ENCODE data around the gene DDX27. TPM values are rescaled to one million over a fixed set of nuclear protein-coding genes. Genes with fewer than 3 reads are reported as not detected.

DDX27 gene
- total and polyA plus RNA-seq, 9 of the 15 experiments (the other 6 are each of a cell fraction or from before 2014, with no cell fraction given): 17.9 to 79.3 (median 57.0) TPM

DNA sequence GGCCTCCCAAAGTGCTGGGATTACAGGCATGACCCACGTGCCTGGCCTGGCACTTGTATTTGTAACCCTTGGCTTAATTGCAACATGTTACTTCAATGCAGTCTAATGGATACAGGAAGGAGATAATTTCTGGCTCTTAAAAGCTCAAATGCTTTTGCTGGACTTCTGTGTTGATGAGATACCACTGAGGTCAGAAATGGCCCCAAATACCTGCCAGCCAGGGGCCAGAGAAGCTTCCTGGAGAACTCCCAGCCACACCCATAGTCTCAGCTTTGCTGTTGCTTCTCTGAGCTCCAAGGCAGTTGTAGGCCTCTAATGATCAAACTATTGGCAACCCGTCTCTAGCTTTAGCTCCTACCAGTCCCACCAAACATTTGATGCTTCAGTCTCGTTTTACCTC is 72.8 kb downstream of the DDX27 start (continued):
- TF ChIP-seq, protein P1, sequence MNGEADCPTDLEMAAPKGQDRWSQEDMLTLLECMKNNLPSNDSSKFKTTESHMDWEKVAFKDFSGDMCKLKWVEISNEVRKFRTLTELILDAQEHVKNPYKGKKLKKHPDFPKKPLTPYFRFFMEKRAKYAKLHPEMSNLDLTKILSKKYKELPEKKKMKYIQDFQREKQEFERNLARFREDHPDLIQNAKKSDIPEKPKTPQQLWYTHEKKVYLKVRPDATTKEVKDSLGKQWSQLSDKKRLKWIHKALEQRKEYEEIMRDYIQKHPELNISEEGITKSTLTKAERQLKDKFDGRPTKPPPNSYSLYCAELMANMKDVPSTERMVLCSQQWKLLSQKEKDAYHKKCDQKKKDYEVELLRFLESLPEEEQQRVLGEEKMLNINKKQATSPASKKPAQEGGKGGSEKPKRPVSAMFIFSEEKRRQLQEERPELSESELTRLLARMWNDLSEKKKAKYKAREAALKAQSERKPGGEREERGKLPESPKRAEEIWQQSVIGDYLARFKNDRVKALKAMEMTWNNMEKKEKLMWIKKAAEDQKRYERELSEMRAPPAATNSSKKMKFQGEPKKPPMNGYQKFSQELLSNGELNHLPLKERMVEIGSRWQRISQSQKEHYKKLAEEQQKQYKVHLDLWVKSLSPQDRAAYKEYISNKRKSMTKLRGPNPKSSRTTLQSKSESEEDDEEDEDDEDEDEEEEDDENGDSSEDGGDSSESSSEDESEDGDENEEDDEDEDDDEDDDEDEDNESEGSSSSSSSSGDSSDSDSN (IDR thresholded peaks at IDR 0.05; ENCODE audit: borderline replicate concordance in 1 of 2, low read depth in 2 of 2, low read length in 2 of 2): no peak
- TF ChIP-seq, protein P2, sequence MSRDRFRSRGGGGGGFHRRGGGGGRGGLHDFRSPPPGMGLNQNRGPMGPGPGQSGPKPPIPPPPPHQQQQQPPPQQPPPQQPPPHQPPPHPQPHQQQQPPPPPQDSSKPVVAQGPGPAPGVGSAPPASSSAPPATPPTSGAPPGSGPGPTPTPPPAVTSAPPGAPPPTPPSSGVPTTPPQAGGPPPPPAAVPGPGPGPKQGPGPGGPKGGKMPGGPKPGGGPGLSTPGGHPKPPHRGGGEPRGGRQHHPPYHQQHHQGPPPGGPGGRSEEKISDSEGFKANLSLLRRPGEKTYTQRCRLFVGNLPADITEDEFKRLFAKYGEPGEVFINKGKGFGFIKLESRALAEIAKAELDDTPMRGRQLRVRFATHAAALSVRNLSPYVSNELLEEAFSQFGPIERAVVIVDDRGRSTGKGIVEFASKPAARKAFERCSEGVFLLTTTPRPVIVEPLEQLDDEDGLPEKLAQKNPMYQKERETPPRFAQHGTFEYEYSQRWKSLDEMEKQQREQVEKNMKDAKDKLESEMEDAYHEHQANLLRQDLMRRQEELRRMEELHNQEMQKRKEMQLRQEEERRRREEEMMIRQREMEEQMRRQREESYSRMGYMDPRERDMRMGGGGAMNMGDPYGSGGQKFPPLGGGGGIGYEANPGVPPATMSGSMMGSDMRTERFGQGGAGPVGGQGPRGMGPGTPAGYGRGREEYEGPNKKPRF (IDR thresholded peaks at IDR 0.05; ENCODE audit: low read depth, low read length): no peak
- no peak for TF ChIP-seq PCBP1 (IDR thresholded peaks at IDR 0.05; ENCODE audit: low read depth, low read length, poor library complexity, severe bottlenecking)
- peak; percentile 46; the same call in 1 of the 2 replicates for TF ChIP-seq CEBPG (CRISPR knock-in tag; IDR thresholded peaks at IDR 0.05)
- TF ChIP-seq CEBPG (tag; conservative IDR thresholded peaks at IDR 0.05 in 1 of 2, IDR thresholded peaks at IDR 0.05 in 1 of 2): 0 out of 4 replicates have a peak, but pooled peaks of 1 of the 2 experiments have one; percentile 6
- TF ChIP-seq, protein P3, sequence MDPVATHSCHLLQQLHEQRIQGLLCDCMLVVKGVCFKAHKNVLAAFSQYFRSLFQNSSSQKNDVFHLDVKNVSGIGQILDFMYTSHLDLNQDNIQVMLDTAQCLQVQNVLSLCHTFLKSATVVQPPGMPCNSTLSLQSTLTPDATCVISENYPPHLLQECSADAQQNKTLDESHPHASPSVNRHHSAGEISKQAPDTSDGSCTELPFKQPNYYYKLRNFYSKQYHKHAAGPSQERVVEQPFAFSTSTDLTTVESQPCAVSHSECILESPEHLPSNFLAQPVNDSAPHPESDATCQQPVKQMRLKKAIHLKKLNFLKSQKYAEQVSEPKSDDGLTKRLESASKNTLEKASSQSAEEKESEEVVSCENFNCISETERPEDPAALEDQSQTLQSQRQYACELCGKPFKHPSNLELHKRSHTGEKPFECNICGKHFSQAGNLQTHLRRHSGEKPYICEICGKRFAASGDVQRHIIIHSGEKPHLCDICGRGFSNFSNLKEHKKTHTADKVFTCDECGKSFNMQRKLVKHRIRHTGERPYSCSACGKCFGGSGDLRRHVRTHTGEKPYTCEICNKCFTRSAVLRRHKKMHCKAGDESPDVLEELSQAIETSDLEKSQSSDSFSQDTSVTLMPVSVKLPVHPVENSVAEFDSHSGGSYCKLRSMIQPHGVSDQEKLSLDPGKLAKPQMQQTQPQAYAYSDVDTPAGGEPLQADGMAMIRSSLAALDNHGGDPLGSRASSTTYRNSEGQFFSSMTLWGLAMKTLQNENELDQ (CRISPR knock-in tag; IDR thresholded peaks at IDR 0.05; ENCODE audit: borderline replicate concordance): no peak
- TF ChIP-seq, protein P4, sequence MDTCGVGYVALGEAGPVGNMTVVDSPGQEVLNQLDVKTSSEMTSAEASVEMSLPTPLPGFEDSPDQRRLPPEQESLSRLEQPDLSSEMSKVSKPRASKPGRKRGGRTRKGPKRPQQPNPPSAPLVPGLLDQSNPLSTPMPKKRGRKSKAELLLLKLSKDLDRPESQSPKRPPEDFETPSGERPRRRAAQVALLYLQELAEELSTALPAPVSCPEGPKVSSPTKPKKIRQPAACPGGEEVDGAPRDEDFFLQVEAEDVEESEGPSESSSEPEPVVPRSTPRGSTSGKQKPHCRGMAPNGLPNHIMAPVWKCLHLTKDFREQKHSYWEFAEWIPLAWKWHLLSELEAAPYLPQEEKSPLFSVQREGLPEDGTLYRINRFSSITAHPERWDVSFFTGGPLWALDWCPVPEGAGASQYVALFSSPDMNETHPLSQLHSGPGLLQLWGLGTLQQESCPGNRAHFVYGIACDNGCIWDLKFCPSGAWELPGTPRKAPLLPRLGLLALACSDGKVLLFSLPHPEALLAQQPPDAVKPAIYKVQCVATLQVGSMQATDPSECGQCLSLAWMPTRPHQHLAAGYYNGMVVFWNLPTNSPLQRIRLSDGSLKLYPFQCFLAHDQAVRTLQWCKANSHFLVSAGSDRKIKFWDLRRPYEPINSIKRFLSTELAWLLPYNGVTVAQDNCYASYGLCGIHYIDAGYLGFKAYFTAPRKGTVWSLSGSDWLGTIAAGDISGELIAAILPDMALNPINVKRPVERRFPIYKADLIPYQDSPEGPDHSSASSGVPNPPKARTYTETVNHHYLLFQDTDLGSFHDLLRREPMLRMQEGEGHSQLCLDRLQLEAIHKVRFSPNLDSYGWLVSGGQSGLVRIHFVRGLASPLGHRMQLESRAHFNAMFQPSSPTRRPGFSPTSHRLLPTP (IDR thresholded peaks at IDR 0.05; ENCODE audit: borderline replicate concordance, extremely low read depth, insufficient read length): no peak
- TF ChIP-seq NEUROD1 (IDR thresholded peaks at IDR 0.05; ENCODE audit: borderline replicate concordance, low read depth, low read length, partially characterized antibody): no peak
- no peak for TF ChIP-seq STAT5B (CRISPR knock-in tag; IDR thresholded peaks at IDR 0.05)
- TF ChIP-seq HDGF (IDR thresholded peaks at IDR 0.05): no peak
- no peak for TF ChIP-seq ILK (tag; IDR thresholded peaks at IDR 0.05; ENCODE audit: borderline replicate concordance, low read depth)
- no peak for TF ChIP-seq CHCHD3 (CRISPR knock-in tag; IDR thresholded peaks at IDR 0.05)
- no peak for TF ChIP-seq NCOA6 (IDR thresholded peaks at IDR 0.05)
- TF ChIP-seq ZNF41 (CRISPR knock-in tag; conservative IDR thresholded peaks at IDR 0.05): no peak
- TF ChIP-seq, protein P5, sequence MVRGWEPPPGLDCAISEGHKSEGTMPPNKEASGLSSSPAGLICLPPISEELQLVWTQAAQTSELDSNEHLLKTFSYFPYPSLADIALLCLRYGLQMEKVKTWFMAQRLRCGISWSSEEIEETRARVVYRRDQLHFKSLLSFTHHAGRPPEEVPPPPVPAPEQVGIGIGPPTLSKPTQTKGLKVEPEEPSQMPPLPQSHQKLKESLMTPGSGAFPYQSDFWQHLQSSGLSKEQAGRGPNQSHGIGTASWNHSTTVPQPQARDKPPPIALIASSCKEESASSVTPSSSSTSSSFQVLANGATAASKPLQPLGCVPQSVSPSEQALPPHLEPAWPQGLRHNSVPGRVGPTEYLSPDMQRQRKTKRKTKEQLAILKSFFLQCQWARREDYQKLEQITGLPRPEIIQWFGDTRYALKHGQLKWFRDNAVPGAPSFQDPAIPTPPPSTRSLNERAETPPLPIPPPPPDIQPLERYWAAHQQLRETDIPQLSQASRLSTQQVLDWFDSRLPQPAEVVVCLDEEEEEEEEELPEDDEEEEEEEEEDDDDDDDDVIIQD (CRISPR knock-in tag; IDR thresholded peaks at IDR 0.05): no peak
- no peak for TF ChIP-seq TAF1 (IDR thresholded peaks at IDR 0.05; ENCODE audit: control insufficient read depth, extremely low read depth, insufficient read depth, low read length, severe bottlenecking)
